ENCODE data around the gene ASRGL1. TPM values are rescaled to one million over a fixed set of nuclear protein-coding genes. Genes with fewer than 3 reads are reported as not detected.
"Not testable (repeated sequence)": the region's sequence is repeated elsewhere in the genome, so short reads cannot be mapped to it uniquely, and the experiment has no call there.

ASRGL1 gene
- total RNA-seq, 4 donors from 2014 or later = 2.1 to 11.6 (median 6.7) TPM

DNA sequence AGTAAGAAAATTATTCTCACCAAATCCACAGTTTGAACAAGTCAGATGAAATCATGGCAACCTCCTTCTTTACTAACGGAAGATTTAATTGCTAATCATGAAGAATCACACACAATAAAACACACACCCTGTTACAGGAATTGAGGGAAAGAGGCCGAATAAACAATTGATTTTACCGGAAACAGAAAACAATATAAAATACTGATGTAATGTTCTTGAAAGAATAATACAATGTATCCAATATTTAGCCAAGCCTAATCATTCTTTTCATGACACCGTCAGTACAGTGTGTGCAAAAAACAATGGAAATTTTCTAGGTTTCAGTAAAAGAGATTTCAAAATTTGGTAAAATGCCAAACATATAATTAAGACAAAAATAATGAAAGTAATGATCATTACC, 23.4 kb downstream of the ASRGL1 start:
- TF ChIP-seq CTCF (IDR thresholded peaks at IDR 0.05) = no peak
- TF ChIP-seq POLR2AphosphoS5 (IDR thresholded peaks at IDR 0.05) = no peak
- no peak for TF ChIP-seq EP300 (IDR thresholded peaks at IDR 0.05)
- TF ChIP-seq POLR2A (IDR thresholded peaks at IDR 0.05; ENCODE audit: low read depth) = no peak
- Histone ChIP-seq H3K27me3 (no peaks in the 10 kb centered on the region), H3K9me3 (no peaks in the 10 kb centered on the region), H3K36me3 (no peaks in the 10 kb centered on the region), H3K4me3 (no peak overlapping the region), H3K27ac (replicated peaks in 1 of 4) (no peak overlapping the region), H3K4me1 (no peaks in the 10 kb centered on the region)
- DNase-seq (ENCODE audit: extremely low spot score) = no peak
- intact Hi-C loops (cut with DNase I) = no loop called here
- 76% methylated on average over 4 of the region's 4 CpGs for WGBS

GRCh38 chr11:62368861-62369477, 31.7 kb downstream of the ASRGL1 start:
- H3K4me1 ChIP-seq; H3K27ac ChIP-seq (replicated peaks in 1 of 4); H3K27me3 ChIP-seq; H3K36me3 ChIP-seq; H3K4me3 ChIP-seq; H3K9me3 ChIP-seq; DNase-seq (ENCODE audit: extremely low spot score); intact Hi-C loops (cut with DNase I): not testable (repeated sequence)
- 79% methylated on average over 5 of the region's 7 CpGs for WGBS

DNA sequence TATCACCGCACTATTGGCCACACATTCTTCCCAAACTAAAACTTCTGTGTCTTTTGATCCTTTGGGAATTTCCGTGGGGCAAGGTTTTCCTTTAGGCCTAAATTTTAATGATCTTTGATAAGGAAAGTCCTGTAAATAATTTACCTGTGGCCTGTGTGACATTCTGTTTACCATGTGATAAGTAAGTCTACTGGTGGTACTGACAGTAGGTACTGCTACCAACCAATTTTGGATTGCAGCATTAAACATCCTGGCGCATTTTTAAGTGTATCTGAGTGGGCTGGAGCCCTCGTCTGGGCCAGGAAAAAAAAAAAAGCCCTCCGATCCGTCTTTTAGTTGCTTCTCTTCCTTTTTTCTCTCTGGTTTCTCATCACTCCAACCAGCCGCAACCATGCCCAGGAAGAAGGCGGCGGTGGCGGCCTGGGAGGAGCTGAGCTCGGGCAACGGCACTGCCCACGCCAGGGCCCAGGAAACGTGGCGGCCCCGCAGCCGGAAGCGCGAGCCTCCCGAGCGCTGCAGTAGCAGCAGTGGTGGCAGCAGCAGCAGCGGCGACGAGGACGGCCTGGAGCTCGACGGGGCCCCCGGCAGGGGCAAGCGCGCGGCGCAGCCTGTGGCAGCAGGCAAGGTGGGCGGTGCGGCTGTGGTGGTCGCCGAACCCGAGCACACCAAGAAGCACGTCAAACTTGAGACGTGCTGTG, 33.6 kb downstream of the ASRGL1 start:
- DNase-seq (ENCODE audit: extremely low spot score) = no peak
- intact Hi-C loops (cut with DNase I) = loop anchor here (10.0 kb wide), 1 partner anchor 196 kb away; no protein-coding TSS in a partner anchor
- TF ChIP-seq POLR2AphosphoS5 (IDR thresholded peaks at IDR 0.05) = no peak
- TF ChIP-seq POLR2A (IDR thresholded peaks at IDR 0.05; ENCODE audit: low read depth) = no peak
- no peak for TF ChIP-seq EP300 (IDR thresholded peaks at IDR 0.05)
- TF ChIP-seq CTCF (IDR thresholded peaks at IDR 0.05) = no peak
- no peaks in the 10 kb centered on the region for H3K9me3 ChIP-seq
- no peak overlapping the region for H3K27ac ChIP-seq (replicated peaks in 1 of 4)
- H3K36me3 ChIP-seq = no peaks in the 10 kb centered on the region
- no peaks in the 10 kb centered on the region for H3K27me3 ChIP-seq
- H3K4me3 ChIP-seq = peak overlapping the region in 2 of 4 donors; percentile 9 to 27
- H3K4me1 ChIP-seq = no peaks in the 10 kb centered on the region
- 55% methylated on average over 39 of the region's 39 CpGs for WGBS

DNA sequence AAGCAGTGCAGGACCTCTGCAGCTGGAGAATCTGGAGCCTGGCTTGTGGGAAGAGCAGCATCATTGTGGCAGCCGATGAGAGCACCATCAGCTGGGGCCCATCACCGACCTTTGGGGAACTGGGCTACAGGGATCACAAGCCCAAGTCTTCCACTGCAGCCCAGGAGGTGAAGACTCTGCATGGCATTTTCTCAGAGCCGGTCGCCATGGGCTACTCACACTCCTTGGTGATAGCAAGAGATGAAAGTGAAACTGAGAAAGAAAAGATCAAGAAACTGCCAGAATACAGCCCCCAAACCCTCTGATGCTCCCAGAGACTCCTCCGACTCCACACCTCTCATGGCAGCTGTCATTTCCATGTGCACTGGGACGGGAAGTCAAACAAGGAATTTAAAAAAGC, 35.6 kb downstream of the ASRGL1 start:
- DNase-seq (ENCODE audit: extremely low spot score) = no peak
- TF ChIP-seq CTCF (IDR thresholded peaks at IDR 0.05) (no peak), EP300 (IDR thresholded peaks at IDR 0.05) (no peak), POLR2A (IDR thresholded peaks at IDR 0.05; ENCODE audit: low read depth) (no peak), POLR2AphosphoS5 (IDR thresholded peaks at IDR 0.05) (no peak)
- no peaks in the 10 kb centered on the region for H3K9me3 ChIP-seq
- H3K4me3 ChIP-seq = no peak overlapping the region
- intact Hi-C loops (cut with DNase I) = loop anchor here (10.0 kb wide), 1 partner anchor 198 kb away; no protein-coding TSS in a partner anchor
- H3K36me3 ChIP-seq = no peaks in the 10 kb centered on the region
- WGBS = 90% methylated on average over 6 of the region's 6 CpGs
- H3K27me3 ChIP-seq = no peaks in the 10 kb centered on the region
- H3K4me1 ChIP-seq = no peaks in the 10 kb centered on the region
- no peak overlapping the region for H3K27ac ChIP-seq (replicated peaks in 1 of 4)

GRCh38 chr11:62373464-62374119, 36.3 kb downstream of the ASRGL1 start:
- no peaks in the 10 kb centered on the region for H3K9me3 ChIP-seq
- no peak overlapping the region for H3K4me3 ChIP-seq
- WGBS = 93% methylated on average over 18 of the region's 18 CpGs
- no peak for DNase-seq (ENCODE audit: extremely low spot score)
- H3K27me3 ChIP-seq = no peaks in the 10 kb centered on the region
- intact Hi-C loops (cut with DNase I) = loop anchor here (10.0 kb wide), 1 partner anchor 199 kb away; no protein-coding TSS in a partner anchor
- no peaks in the 10 kb centered on the region for H3K36me3 ChIP-seq
- no peak overlapping the region for H3K27ac ChIP-seq (replicated peaks in 1 of 4)
- no peak for TF ChIP-seq POLR2AphosphoS5 (IDR thresholded peaks at IDR 0.05)
- TF ChIP-seq CTCF (IDR thresholded peaks at IDR 0.05) = no peak
- TF ChIP-seq POLR2A (IDR thresholded peaks at IDR 0.05; ENCODE audit: low read depth) = no peak
- no peak for TF ChIP-seq EP300 (IDR thresholded peaks at IDR 0.05)
- peaks cover 0 to 4% (median 4%) of the 10 kb centered on the region in 4 donors for H3K4me1 ChIP-seq

All from esophagus muscularis mucosa (tissue), 4 donors.